Dendritic cell treated with granulocyte-macrophage colony-stimulating factor and Interleukin-4, amounts not matched to agents 40 ng/mL and 50 ng/mL, for 4 days (primary cell): ENCODE data around the gene SLC27A3.

Experiments used
- H3K27ac Mint-ChIP-seq: one replicate; pipeline ENCODE4 v1.8.0; 2022; ENCODE audit warnings: mild to moderate bottlenecking, mixed read lengths
- H3K27me3 Mint-ChIP-seq: one replicate; pipeline ENCODE4 v1.8.0; 2022; ENCODE audit warnings: mild to moderate bottlenecking, mixed read lengths
- H3K36me3 Mint-ChIP-seq: one replicate; pipeline ENCODE4 v1.8.0; 2022; ENCODE audit warnings: low read depth, mixed read lengths
- H3K4me1 Mint-ChIP-seq: one replicate; pipeline ENCODE4 v1.8.0; 2022; ENCODE audit warnings: low read depth, mixed read lengths
- H3K4me3 Mint-ChIP-seq: one replicate; pipeline ENCODE4 v1.8.0; 2022; ENCODE audit warnings: mild to moderate bottlenecking, moderate library complexity, mixed read lengths
- H3K9me3 Mint-ChIP-seq: one replicate; pipeline ENCODE4 v1.8.0; 2022; ENCODE audit warnings: mixed read lengths
- intact Hi-C: fragments of 100-400 bp; cut with micrococcal nuclease; formaldehyde crosslinking; loops from one replicate; pipeline ENCODE4 v1.15.0; 2022

SLC27A3 gene

GRCh38 chr1:153804112-153804511 is 28.9 kb downstream of the SLC27A3 start:
- intact Hi-C loops = loop anchor here (2.0 to 10.0 kb wide), 2 partner anchors 13 to 121 kb away; partner anchors contain the start of gene GATAD2B
- no peaks in the 10 kb centered on the region for H3K9me3 Mint-ChIP-seq
- peak overlapping the region; percentile 76 for H3K27ac Mint-ChIP-seq
- no peak overlapping the region for H3K4me3 Mint-ChIP-seq
- peaks cover 1% of the 10 kb centered on the region for H3K27me3 Mint-ChIP-seq
- H3K4me1 Mint-ChIP-seq = peaks cover 72% of the 10 kb centered on the region
- peaks cover 76% of the 10 kb centered on the region for H3K36me3 Mint-ChIP-seq

GRCh38 chr1:153805042-153805745 is 30.0 kb downstream of the SLC27A3 start:
- peaks cover 76% of the 10 kb centered on the region for H3K36me3 Mint-ChIP-seq
- peak overlapping the region; percentile 76 for H3K27ac Mint-ChIP-seq
- H3K9me3 Mint-ChIP-seq = no peaks in the 10 kb centered on the region
- H3K4me1 Mint-ChIP-seq = peaks cover 72% of the 10 kb centered on the region
- intact Hi-C loops = loop anchor here (2.0 to 10.0 kb wide), 2 partner anchors 14 to 120 kb away; partner anchors contain the start of gene GATAD2B
- no peak overlapping the region for H3K4me3 Mint-ChIP-seq
- peaks cover 1% of the 10 kb centered on the region for H3K27me3 Mint-ChIP-seq

GRCh38 chr1:153805886-153806719 is 30.9 kb downstream of the SLC27A3 start:
- peaks cover 1% of the 10 kb centered on the region for H3K27me3 Mint-ChIP-seq
- intact Hi-C loops = loop anchor here (2.0 to 10.0 kb wide), 2 partner anchors 15 to 119 kb away; partner anchors contain the start of gene GATAD2B
- H3K4me1 Mint-ChIP-seq = peaks cover 65% of the 10 kb centered on the region
- peak overlapping the region; percentile 76 for H3K27ac Mint-ChIP-seq
- no peaks in the 10 kb centered on the region for H3K9me3 Mint-ChIP-seq
- H3K36me3 Mint-ChIP-seq = peaks cover 76% of the 10 kb centered on the region
- H3K4me3 Mint-ChIP-seq = no peak overlapping the region

- H3K4me3 Mint-ChIP-seq = no peak overlapping the region
- no peak overlapping the region for H3K27ac Mint-ChIP-seq
- H3K4me1 Mint-ChIP-seq = no peaks in the 10 kb centered on the region
- no peaks in the 10 kb centered on the region for H3K27me3 Mint-ChIP-seq
- intact Hi-C loops = no loop called here
- no peaks in the 10 kb centered on the region for H3K9me3 Mint-ChIP-seq
- peaks cover 92% of the 10 kb centered on the region for H3K36me3 Mint-ChIP-seq
These were observed 41.2 kb downstream of the SLC27A3 start for GRCh38 chr1:153816283-153816889.

- peaks cover 75% of the 10 kb centered on the region for H3K36me3 Mint-ChIP-seq
- H3K27me3 Mint-ChIP-seq = no peaks in the 10 kb centered on the region
- H3K4me1 Mint-ChIP-seq = no peaks in the 10 kb centered on the region
- no peaks in the 10 kb centered on the region for H3K9me3 Mint-ChIP-seq
- no peak overlapping the region for H3K27ac Mint-ChIP-seq
- no peak overlapping the region for H3K4me3 Mint-ChIP-seq
- intact Hi-C loops = no loop called here
These were observed 43.7 kb downstream of the SLC27A3 start for GRCh38 chr1:153818876-153819275.

GRCh38 chr1:153827168-153827964 is 52.2 kb downstream of the SLC27A3 start:
- Mint-ChIP-seq H3K27me3 (no peaks in the 10 kb centered on the region), H3K36me3 (peaks cover 63% of the 10 kb centered on the region), H3K4me1 (no peaks in the 10 kb centered on the region), H3K27ac (no peak overlapping the region), H3K9me3 (no peaks in the 10 kb centered on the region), H3K4me3 (no peak overlapping the region)
- intact Hi-C loops = no loop called here
